ENCODE data around the gene LLGL2.

GRCh38 chr17:75502721-75503329, 22.7 kb upstream of the LLGL2 start:
- no peak for TF ChIP-seq EZH2phosphoT487 (IDR thresholded peaks at IDR 0.05; ENCODE audit: borderline replicate concordance, low read length)
- TF ChIP-seq, protein P1, sequence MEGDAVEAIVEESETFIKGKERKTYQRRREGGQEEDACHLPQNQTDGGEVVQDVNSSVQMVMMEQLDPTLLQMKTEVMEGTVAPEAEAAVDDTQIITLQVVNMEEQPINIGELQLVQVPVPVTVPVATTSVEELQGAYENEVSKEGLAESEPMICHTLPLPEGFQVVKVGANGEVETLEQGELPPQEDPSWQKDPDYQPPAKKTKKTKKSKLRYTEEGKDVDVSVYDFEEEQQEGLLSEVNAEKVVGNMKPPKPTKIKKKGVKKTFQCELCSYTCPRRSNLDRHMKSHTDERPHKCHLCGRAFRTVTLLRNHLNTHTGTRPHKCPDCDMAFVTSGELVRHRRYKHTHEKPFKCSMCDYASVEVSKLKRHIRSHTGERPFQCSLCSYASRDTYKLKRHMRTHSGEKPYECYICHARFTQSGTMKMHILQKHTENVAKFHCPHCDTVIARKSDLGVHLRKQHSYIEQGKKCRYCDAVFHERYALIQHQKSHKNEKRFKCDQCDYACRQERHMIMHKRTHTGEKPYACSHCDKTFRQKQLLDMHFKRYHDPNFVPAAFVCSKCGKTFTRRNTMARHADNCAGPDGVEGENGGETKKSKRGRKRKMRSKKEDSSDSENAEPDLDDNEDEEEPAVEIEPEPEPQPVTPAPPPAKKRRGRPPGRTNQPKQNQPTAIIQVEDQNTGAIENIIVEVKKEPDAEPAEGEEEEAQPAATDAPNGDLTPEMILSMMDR (IDR thresholded peaks at IDR 0.05; ENCODE audit: low read depth, low read length, poor library complexity, severe bottlenecking) = no peak
